Hematopoietic multipotent progenitor cell treated with erythropoietin and hydrocortisone succinate and interleukin-3 and kit ligand, for 8 days (in vitro differentiated cells): Measurements from ENCODE around the gene GJD2.

Experiments used
- DNase-seq: peaks from one replicate; pipeline ENCODE4 v3.0.0-alpha.2; 2015

Gene GJD2

DNA sequence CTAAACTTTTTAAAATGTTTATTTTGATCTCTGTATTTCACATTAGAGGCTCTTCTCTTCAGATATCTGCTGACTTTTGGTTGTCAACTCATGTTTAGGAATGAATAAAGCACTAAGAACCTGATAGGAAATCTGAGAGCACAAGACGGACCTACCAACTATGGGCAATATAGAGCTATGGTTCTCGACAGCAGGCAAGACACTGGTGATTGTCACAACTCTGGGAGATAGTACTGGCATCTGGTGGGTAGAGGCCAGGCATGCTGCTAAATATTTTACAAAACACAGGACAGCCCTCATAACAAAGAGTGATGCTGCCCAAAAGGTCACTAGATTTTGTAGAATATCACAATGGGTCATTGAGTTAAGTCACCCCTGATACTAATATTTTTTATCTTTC is 17.5 kb upstream of the GJD2 start:
- no peak for DNase-seq

- DNase-seq = no peak
Measured at GRCh38 chr15:34769711-34770110, 14.9 kb upstream of the GJD2 start.

- no peak for DNase-seq
Measured at GRCh38 chr15:34768530-34768929, 13.7 kb upstream of the GJD2 start.

DNA sequence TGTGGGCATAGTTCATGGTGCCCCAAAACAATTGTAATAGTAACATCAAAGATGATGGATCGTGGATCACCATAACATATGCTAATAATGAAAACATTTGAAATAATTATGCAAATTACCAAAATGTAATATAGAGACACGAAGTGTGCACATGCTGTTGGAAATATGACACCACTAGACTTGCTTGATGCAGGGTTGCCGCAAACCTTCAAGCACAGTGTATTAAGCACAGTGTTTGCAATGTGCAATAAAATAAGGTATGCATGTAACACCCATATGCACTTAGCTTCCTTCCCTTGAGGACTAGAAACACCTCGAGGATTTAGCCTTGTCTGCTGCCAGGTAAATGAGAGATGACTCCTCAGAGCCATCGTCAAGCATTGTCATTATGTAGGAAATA is 10.9 kb upstream of the GJD2 start:
- DNase-seq = no peak

GRCh38 chr15:34760909-34761308 is 6.1 kb upstream of the GJD2 start:
- DNase-seq = no peak

DNA sequence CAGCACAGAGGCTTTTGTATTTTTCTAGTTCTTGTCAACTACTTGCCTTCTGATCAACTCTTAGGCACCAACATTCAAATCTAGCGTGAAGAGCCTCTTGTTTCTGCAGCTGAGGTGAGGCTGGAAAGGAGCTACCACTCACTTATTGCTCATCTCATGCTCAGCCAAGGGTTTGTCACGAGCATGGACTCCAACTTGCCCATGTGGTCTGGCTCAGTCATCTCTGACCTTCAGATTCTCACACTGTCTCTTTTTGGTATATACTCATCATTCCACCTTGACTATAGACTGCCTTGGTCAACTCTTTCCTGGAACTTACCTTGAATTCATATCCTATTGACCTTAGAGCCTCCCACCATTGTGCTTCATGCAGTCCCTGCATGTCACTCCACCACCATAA is 5.2 kb upstream of the GJD2 start:
- DNase-seq = no peak

GRCh38 chr15:34759347-34759746 is 4.5 kb upstream of the GJD2 start:
- no peak for DNase-seq

DNA sequence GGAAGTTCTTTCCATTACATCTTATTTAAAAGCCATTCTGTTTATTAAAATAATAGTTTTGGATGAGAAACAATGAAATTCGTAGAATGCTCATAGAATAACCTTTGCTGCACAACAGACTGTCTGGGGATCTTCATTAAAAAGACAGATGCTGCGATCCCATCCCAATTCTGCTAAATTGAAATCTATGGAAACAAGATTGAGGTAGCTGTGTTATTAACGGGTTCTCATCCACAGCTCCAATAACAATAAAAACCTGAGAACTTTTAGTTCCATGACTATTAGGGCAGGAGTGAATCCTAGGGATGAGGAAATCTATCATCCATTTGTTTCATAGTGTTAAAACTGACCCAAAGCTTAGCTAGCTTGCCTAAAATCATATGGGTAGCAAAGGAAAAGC is 2.5 kb upstream of the GJD2 start:
- DNase-seq = no peak

- DNase-seq = no peak
Measured at GRCh38 chr15:34755419-34755773, 598 bp upstream of the GJD2 start.

DNA sequence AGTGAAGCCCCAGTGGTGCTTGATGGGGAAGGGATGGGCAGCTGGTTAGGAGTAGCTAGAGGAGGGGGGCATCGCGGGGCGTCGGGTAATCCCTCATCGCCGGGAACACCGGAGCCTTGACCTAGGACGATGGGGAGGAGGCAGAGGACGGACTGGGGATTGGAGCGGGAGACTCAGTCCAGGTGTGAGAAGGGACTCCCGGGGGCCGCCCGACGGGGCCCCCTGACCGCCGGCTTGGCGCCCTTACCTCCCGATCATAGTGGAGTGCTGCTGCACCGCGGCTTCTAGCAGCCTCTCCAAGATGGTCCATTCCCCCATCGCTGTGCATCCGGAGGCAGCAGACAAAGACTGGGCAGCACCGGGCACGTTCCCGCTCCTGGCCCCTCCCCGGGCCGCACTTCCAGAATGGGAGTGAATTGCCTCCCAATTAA is 612 bp downstream of the GJD2 start:
- no peak for DNase-seq

GRCh38 chr15:34753236-34753894 is 1.4 kb downstream of the GJD2 start:
- DNase-seq = peak; percentile 25

GRCh38 chr15:34749691-34750090 is 5.1 kb downstream of the GJD2 start:
- DNase-seq = no peak

DNA sequence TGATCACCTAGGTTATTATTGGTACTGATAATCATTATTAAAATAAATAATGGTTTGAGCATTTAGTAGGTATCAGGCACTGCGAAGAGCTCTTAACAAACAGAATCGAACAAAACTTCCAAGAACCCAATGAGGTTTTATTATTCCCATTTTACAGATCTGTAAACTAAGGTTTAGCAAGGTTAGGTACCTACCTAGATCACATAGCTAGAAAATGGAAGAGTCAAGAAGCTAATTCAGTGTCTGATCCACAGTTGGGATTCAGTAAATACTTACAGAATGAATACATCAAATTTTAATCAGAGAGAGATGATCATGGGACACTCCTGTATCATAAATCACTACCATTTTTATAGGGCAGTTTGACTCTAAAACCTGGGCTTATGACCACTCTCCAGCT is 15.5 kb downstream of the GJD2 start:
- no peak for DNase-seq

- no peak for DNase-seq
Measured at GRCh38 chr15:34738002-34738401, 16.8 kb downstream of the GJD2 start.

DNA sequence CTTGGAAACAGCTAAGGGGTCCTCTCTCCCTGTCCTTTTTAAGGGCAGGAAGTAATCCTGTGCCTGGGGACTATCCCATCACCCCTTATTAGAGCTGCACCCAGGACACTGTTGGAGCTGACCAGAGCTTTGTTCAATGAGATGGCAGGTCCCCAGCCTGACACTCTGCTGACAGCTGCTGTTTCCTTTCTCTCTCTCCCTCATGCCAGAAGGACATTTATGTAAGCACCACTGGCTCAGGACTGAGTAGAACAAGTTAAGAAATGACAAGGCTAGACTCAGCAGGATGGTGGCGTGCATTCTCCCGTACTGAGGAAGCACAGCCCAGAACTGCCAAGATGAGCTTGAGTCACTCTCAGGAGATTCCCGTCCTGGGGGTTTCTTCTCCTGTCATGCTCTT is 17.3 kb downstream of the GJD2 start:
- DNase-seq = no peak

- DNase-seq = no peak
Measured at GRCh38 chr15:34734303-34734702, 20.5 kb downstream of the GJD2 start.

DNA sequence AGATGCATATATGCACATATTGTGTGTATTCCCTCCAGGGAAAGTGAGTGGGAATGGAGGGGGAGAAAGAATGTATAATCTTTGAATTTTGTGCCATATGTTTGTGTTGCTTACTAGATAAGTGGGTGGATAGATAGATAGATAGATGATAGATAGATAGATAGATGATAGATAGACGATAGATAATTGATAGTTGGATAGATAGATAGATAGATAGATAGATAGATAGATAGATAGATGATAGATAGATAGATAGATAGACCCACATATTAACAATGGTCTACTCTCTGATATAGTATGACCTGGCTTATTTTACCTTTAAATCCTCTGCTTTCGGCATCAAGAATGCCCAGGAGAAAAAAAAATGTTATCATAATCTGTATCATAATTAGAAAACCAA is 21.2 kb downstream of the GJD2 start:
- no peak for DNase-seq

- DNase-seq = no peak
Measured at GRCh38 chr15:34732430-34732829, 22.4 kb downstream of the GJD2 start.

DNA sequence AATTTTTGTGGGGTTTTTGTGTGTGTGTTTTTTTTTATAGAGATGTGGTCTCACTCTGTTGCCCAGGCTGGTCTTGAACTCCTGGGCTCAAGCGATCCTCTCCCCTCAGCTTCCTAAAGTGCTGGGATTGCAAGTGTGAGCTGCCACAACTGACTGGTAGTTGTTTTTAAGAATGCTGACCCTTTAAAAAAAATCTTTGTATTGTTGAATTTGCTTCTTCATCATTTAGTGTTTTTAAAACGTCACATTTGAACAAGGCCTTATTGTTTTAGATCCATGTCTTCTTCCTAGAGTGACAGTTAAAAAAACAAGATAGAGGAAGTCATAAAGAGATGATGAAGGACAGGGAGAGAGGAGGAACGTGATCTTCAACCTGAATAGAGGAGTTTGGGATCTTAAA is 24.1 kb downstream of the GJD2 start:
- no peak for DNase-seq

- DNase-seq = no peak
Measured at GRCh38 chr15:34729886-34730285, 24.9 kb downstream of the GJD2 start.

GRCh38 chr15:34729056-34729455 is 25.7 kb downstream of the GJD2 start:
- no peak for DNase-seq

GRCh38 chr15:34726406-34727100 is 28.2 kb downstream of the GJD2 start:
- no peak for DNase-seq

DNA sequence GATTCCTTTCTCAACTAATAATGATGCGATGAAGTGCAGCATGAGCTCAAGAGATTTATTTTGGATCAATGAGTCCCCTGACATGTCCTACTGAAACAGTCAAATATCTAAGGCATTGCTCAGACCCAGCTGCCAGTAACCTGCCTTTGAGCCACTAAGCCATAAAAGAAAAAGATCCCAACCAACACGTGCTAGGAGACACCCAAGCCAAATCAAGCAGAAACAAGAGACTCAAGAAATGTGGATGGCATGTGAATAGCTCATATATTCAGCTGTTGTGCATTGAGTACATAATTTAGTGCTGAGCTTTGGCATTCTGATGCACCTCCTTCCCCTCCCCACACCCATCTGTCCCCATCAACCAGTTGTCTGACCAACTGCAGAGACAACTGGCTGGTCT is 29.2 kb downstream of the GJD2 start:
- no peak for DNase-seq

DNA sequence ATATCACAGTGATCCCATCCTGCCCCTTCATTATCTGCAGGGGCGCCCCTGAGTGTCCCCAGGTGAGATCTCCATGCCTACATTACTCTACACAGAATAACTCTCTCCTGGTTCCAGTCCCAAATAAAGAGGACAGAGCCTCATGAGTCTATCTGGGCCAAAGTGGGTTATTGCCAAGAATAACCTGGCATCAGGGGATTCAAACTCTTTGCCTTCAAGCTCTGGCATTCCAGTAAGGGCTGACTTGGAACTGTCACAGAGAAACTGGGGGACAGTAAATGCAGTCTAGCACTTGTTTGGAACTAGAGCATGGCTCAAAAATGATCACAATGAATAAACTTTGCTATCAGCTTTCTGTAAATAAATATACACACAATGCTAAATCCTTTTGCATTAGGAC is 30.3 kb downstream of the GJD2 start:
- DNase-seq = no peak

GRCh38 chr15:34722439-34722836 is 32.4 kb downstream of the GJD2 start:
- no peak for DNase-seq
